AG09309 (cell line): ENCODE results near the gene PRKN.

Source experiments
- DNase-seq: peaks from one replicate; pipeline ENCODE4 v3.0.0-alpha.2; 2010; ENCODE audit warnings: low read depth
- H3K4me3 ChIP-seq: 2 replicates; pipeline ENCODE4 v1.5.1; 2011; ENCODE audit warnings: mild to moderate bottlenecking, low read depth, low read length, moderate library complexity; ENCODE audit not compliant: control insufficient read depth
- TF ChIP-seq, protein P1 (sequence below): IDR thresholded peaks from 2 replicates; pipeline ENCODE4 v1.5.1; 2011; ENCODE audit warnings: mild to moderate bottlenecking, low read depth, low read length, inconsistent platforms; ENCODE audit not compliant: insufficient read depth, control insufficient read depth; ENCODE audit errors: missing control alignments

Gene PRKN

DNA sequence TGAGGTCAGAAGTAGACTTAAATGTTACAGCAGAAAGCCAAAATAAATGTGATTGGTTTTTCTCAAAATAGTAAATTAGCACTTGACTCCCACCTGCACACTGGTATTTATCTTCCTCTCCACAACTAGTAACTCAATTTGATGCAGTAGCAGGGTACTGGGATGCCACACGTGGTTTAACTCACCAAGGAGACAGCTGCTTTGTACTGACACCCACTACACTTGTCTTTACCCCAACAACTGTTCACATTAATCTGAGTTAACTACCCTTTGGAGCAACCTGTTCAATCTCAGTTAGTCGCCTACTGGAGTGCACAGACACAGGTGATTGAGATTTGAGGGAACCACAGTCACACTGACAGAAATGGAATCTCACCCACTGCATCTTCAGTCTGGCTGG is 242.1 kb downstream of the PRKN start:
- no peak overlapping the region for H3K4me3 ChIP-seq
- no peak for DNase-seq
- TF ChIP-seq, protein P1, sequence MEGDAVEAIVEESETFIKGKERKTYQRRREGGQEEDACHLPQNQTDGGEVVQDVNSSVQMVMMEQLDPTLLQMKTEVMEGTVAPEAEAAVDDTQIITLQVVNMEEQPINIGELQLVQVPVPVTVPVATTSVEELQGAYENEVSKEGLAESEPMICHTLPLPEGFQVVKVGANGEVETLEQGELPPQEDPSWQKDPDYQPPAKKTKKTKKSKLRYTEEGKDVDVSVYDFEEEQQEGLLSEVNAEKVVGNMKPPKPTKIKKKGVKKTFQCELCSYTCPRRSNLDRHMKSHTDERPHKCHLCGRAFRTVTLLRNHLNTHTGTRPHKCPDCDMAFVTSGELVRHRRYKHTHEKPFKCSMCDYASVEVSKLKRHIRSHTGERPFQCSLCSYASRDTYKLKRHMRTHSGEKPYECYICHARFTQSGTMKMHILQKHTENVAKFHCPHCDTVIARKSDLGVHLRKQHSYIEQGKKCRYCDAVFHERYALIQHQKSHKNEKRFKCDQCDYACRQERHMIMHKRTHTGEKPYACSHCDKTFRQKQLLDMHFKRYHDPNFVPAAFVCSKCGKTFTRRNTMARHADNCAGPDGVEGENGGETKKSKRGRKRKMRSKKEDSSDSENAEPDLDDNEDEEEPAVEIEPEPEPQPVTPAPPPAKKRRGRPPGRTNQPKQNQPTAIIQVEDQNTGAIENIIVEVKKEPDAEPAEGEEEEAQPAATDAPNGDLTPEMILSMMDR, result no peak

DNA sequence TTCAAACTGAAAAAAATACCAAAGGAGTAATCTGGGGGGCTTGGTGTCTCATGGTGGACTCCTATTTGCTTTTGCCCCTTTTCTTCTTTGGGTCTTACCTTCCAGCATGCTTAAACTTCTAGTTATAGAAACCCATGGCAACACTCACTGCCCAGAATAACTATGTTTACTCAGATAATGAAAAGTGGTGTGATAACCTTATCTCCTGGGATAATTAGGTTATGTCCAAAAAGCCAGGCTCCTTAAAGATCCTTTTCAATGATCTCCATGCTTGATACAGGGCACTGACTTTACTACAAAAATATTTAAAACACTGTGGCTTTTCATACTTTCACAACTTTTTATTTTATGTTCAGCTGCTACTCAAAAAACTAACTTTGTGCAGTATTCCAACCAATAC is 245.6 kb downstream of the PRKN start:
- TF ChIP-seq, protein P1, result no peak
- DNase-seq, result no peak
- H3K4me3 ChIP-seq, result no peak overlapping the region

DNA sequence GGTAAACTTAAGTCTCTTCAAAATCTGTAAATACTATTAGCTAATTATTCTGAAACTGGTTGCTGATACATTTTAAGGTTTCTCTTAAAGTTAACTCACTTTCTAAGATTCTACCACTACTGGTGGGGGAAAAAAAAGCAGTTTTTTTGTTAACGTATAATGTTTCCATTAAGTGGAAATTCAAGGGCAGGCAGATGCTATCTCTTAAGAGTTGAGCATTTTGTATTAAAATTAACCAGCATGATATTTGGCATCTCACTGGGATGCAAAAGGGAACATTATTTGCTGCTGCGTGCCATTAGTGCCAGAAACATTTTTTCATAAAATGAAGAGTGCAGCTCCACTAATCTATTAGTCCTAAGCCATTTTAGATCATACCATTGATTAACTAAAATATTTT is 246.2 kb downstream of the PRKN start:
- H3K4me3 ChIP-seq, result no peak overlapping the region
- DNase-seq, result no peak
- TF ChIP-seq, protein P1, result no peak

DNA sequence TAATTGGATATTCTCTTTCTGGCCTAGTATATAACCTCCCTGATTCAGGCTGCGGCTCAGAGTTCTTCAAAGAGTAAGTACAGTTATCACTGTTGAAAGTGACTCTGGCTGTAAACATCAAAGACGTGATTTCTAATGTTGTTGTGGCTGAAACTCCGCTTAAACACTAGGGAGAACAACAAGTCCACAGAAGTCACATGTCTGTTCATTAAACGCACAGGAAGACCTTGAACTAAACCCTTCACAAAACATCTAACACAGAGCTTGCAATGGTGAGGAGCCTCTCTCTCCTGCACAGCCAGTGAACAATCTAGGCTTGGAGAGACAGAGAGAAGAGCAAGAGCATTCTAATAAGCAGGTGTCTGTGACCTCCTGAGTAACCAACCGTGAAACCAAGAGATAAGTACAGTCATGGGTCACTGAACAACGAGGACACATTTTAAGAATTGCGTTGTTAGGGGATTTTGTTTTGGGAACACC is 249.3 kb downstream of the PRKN start:
- no peak for DNase-seq
- TF ChIP-seq, protein P1, result no peak

DNA sequence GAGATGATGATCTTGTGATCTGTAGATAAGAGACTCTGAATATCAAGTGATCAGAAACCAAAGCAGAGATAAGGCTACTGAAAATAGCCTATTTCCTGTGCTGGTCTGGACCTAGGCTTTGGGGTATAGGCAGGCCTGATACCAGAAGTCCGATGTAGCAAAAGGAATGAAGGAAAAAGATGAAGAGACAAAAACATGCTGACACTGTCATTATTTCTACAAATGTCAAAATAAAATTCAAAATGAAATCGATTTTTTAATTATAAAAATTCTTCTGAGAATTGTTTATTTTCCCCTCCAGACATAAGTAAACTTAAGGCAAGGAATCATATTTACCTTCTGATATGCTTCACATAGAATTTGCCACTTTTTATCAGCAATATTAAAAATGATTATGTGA is 252.8 kb downstream of the PRKN start:
- DNase-seq, result no peak
- TF ChIP-seq, protein P1, result no peak
- H3K4me3 ChIP-seq, result no peak overlapping the region

More for the DNA sequence above, 249.3 kb downstream of the PRKN start:
- H3K4me3 ChIP-seq, result no peak overlapping the region

DNA sequence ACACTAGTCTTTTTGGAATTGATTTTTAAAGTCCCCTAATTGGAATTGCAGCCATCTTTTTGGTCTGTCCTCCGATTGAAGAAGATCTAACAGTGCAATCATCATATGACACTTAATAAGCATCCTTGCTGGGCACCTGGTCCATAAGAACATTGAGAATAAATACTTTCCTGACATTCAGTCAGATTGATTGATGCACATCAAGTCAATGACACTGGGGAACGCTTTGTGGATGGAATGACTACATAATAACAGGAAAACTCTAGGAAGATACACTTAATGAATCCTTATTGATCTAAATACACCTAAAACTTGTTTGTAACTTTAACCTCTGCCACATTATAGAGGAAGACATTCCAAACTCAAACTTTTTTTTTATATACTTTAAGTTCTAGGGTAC is 255.7 kb downstream of the PRKN start:
- no peak for DNase-seq
- H3K4me3 ChIP-seq, result no peak overlapping the region
- TF ChIP-seq, protein P1, result no peak

DNA sequence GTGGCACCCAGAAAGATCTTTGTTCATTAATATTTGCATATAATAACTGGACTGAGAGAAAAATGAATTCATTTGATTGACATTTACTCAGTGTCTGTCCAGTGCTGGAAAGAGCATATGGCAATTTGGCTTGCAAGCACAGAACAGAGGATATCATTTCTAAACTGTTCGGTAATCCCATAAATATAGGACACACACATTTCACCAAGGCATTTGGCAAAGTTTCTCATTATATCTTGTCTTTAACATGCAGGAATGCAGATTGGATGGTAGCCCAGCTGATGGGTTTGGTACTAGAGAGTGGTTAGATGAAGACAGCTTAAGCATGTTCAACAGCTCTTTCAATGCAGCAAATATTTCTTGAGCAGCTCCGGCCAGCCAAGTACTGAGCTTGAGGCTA is 259.2 kb downstream of the PRKN start:
- H3K4me3 ChIP-seq, result no peak overlapping the region
- TF ChIP-seq, protein P1, result no peak
- DNase-seq, result no peak
